ENCODE measurements around the gene GLO1.

DNA sequence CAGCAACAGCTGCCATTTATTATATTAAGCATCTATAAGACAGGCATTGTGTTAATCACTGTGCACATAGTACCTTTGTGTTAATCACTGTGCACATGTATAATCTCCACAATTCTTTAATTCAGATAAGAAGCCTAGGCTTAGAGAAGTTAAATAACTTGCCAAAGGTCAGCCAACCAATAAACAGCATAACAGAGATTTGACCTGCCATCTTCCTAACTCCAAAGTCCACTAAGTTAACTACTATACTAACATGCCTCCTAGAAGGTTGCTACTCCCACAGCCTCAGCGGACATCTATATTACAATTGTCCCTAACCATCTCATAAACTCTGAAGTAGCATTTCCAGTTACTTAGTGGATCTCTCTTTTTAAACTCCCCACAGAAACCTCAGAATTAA, 66.9 kb downstream of the GLO1 start:
- no peak for TF ChIP-seq EZH2 (optimal IDR thresholded peaks at IDR 0.05; ENCODE audit: low read depth, low read length)
- TF ChIP-seq, protein P1, sequence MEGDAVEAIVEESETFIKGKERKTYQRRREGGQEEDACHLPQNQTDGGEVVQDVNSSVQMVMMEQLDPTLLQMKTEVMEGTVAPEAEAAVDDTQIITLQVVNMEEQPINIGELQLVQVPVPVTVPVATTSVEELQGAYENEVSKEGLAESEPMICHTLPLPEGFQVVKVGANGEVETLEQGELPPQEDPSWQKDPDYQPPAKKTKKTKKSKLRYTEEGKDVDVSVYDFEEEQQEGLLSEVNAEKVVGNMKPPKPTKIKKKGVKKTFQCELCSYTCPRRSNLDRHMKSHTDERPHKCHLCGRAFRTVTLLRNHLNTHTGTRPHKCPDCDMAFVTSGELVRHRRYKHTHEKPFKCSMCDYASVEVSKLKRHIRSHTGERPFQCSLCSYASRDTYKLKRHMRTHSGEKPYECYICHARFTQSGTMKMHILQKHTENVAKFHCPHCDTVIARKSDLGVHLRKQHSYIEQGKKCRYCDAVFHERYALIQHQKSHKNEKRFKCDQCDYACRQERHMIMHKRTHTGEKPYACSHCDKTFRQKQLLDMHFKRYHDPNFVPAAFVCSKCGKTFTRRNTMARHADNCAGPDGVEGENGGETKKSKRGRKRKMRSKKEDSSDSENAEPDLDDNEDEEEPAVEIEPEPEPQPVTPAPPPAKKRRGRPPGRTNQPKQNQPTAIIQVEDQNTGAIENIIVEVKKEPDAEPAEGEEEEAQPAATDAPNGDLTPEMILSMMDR (IDR thresholded peaks at IDR 0.05; ENCODE audit: low read length): no peak
